HepG2 (cell line): ENCODE data around the gene ABCA4. TPM values are rescaled to one million over a fixed set of nuclear protein-coding genes. Genes with fewer than 3 reads are reported as not detected.

ENCODE experiments used
- GATAD2A ChIP-seq: IDR thresholded peaks from 2 replicates; pipeline ENCODE4 v1.6.1; 2016
- HDAC1 ChIP-seq: sonication (generic); formaldehyde crosslinking; IDR thresholded peaks from 2 replicates; pipeline ENCODE4 v1.5.1; 2020; ENCODE audit warnings: mild to moderate bottlenecking, missing genetic modification reagents
- HMG20B ChIP-seq: conservative IDR thresholded peaks from 2 replicates; pipeline ENCODE4 v1.6.1; 2016; ENCODE audit warnings: missing genetic modification reagents, missing compliant biosample characterization
- IKZF4 ChIP-seq: sonication (generic); formaldehyde crosslinking; IDR thresholded peaks from 2 replicates; pipeline ENCODE4 v1.5.1; 2020; ENCODE audit warnings: borderline replicate concordance, mild to moderate bottlenecking, low read depth, missing genetic modification reagents; ENCODE audit errors: not compliant biosample characterization
- MLXIP ChIP-seq: sonication (generic); formaldehyde crosslinking; IDR thresholded peaks from 2 replicates; pipeline ENCODE4 v1.9.0; 2021; ENCODE audit warnings: missing genetic modification reagents, borderline replicate concordance
- NCOA2 ChIP-seq: sonication (generic); formaldehyde crosslinking; IDR thresholded peaks from 2 replicates; pipeline ENCODE4 v1.8.0; 2022; ENCODE audit warnings: inconsistent platforms
- NFAT5 ChIP-seq: sonication (generic); formaldehyde crosslinking; IDR thresholded peaks from 2 replicates; pipeline ENCODE4 v1.4.0; 2020; ENCODE audit warnings: missing genetic modification reagents
- POGZ ChIP-seq: sonication (generic); formaldehyde crosslinking; IDR thresholded peaks from 2 replicates; pipeline ENCODE4 v1.4.0; 2020; ENCODE audit warnings: mild to moderate bottlenecking, missing genetic modification reagents
- SATB2 ChIP-seq: sonication (generic); formaldehyde crosslinking; IDR thresholded peaks from 2 replicates; pipeline ENCODE4 v1.5.0; 2020; ENCODE audit warnings: missing genetic modification reagents
- SOX13 ChIP-seq, 3 experiments: fragments of 450-650 bp in 1 of 3; sonication (generic) in 1 of 3; formaldehyde crosslinking in 1 of 3; IDR thresholded peaks in 2 of 3; conservative IDR thresholded peaks in 1 of 3; 2 replicates each; pipeline versions ENCODE4 v1.5.0 to v1.6.1; 2016 to 2020; ENCODE audit warnings: antibody characterized with exemption in 1 of 3, mild to moderate bottlenecking in 1 of 3, missing compliant biosample characterization in 1 of 3, missing genetic modification reagents in 1 of 3, moderate library complexity in 1 of 3
- TEF ChIP-seq: sonication (generic); formaldehyde crosslinking; IDR thresholded peaks from 2 replicates; pipeline ENCODE4 v1.5.0; 2020; ENCODE audit warnings: missing genetic modification reagents
- ZBTB7B ChIP-seq: sonication (generic); formaldehyde crosslinking; IDR thresholded peaks from 2 replicates; pipeline ENCODE4 v1.4.0; 2020; ENCODE audit warnings: missing genetic modification reagents
- ZGPAT ChIP-seq: IDR thresholded peaks from 2 replicates; pipeline ENCODE4 v1.6.1; 2016; ENCODE audit warnings: mild to moderate bottlenecking
- ZNF275 ChIP-seq: sonication (generic); formaldehyde crosslinking; IDR thresholded peaks from 2 replicates; pipeline ENCODE4 v1.8.0; 2022; ENCODE audit warnings: missing genetic modification reagents, mild to moderate bottlenecking, inconsistent platforms, borderline replicate concordance
- ZNF746 ChIP-seq: sonication (generic); formaldehyde crosslinking; IDR thresholded peaks from 2 replicates; pipeline ENCODE4 v1.8.0; 2022; ENCODE audit warnings: mild to moderate bottlenecking, missing genetic modification reagents
- ZNF749 ChIP-seq: sonication (generic); formaldehyde crosslinking; IDR thresholded peaks from 2 replicates; pipeline ENCODE4 v1.8.0; 2022; ENCODE audit warnings: mild to moderate bottlenecking, missing genetic modification reagents, moderate library complexity, borderline replicate concordance
- polyA plus RNA-seq, 8 experiments: library from polyadenylated mRNA; depleted of rRNA in 3 of 8; stranded (reverse) in 7 of 8; unstranded in 1 of 8; fragments of >200 nt; fragmentation: Illumina TruSeq in 4 of 8; extraction: Trizol in 4 of 8; gene quantifications; 2 replicates each; pipeline versions ENCODE4 v1.2.1 to v1.2.3, GENCODE V29; 2011 to 2016; ENCODE audit warnings: low read depth in 4 of 8, missing spikeins in 1 of 8, mixed read lengths in 1 of 8; ENCODE audit not compliant: insufficient read depth in 1 of 8
- total RNA-seq, 5 experiments: library from RNA; depleted of rRNA; stranded (reverse); fragments of >200 nt; fragmentation: Illumina TruSeq; extraction: Trizol; gene quantifications; 2 replicates each; pipeline ENCODE4 v1.2.3, GENCODE V29; 2016; ENCODE audit warnings: low read depth in 1 of 5

Gene ABCA4
- total and polyA plus RNA-seq, 2 of the 13 experiments (the other 11 are each of a cell fraction or from before 2014, with no cell fraction given) = 0.24 to 0.67 TPM

GRCh38 chr1:94027721-94028515 lies 93.0 kb downstream of the ABCA4 start (continued):
- no peak for TF ChIP-seq SOX13 (IDR thresholded peaks at IDR 0.05)
- TF ChIP-seq SOX13 (CRISPR knock-in tag; conservative IDR thresholded peaks at IDR 0.05 in 1 of 2, IDR thresholded peaks at IDR 0.05 in 1 of 2) = peak in 1 of 2 experiments; percentile 65; a peak in 2 of 4 replicates
- TF ChIP-seq ZBTB7B (CRISPR knock-in tag) = peak; percentile 35; the same call in 1 of the 2 replicates
- TF ChIP-seq ZNF749 (CRISPR knock-in tag) = no peak
- TF ChIP-seq POGZ (CRISPR knock-in tag) = peak; percentile 22; the same call in 1 of the 2 replicates
- TF ChIP-seq SATB2 (CRISPR knock-in tag) = no peak
- no peak for TF ChIP-seq ZGPAT (CRISPR knock-in tag)
- TF ChIP-seq NCOA2 (CRISPR knock-in tag) = peak; percentile 31; the same call in 1 of the 2 replicates
- TF ChIP-seq ZNF275 (CRISPR knock-in tag) = no peak
- peak; percentile 38; the same call in 1 of the 2 replicates for TF ChIP-seq HMG20B (CRISPR knock-in tag)
- no peak for TF ChIP-seq IKZF4 (CRISPR knock-in tag)
- TF ChIP-seq HDAC1 (CRISPR knock-in tag) = peak; percentile 42; the same call in 1 of the 2 replicates
- no peak for TF ChIP-seq NFAT5 (CRISPR knock-in tag)
- TF ChIP-seq MLXIP (CRISPR knock-in tag) = no peak
- TF ChIP-seq GATAD2A (CRISPR knock-in tag) = peak; percentile 70; the same call in 1 of the 2 replicates
- TF ChIP-seq TEF = no peak
- TF ChIP-seq ZNF746 (CRISPR knock-in tag) = no peak
